ENCODE measurements around the gene PPP3CA. TPM values are rescaled to one million over a fixed set of nuclear protein-coding genes. Genes with fewer than 3 reads are reported as not detected.

PPP3CA gene
- 10 to 100 TPM; 24.6 to 25.9 TPM for total RNA-seq

GRCh38 chr4:101347267-101347556, at the start of gene PPP3CA:
Gene PPP3CA, minus strand, starts transcription at chr4:101347526.
- POLR2A ChIA-PET = no interaction called here
- CTCF ChIA-PET = interaction anchor here (1.1 kb wide), 1 partner anchor 23 kb away, joined by 3 read pairs; no protein-coding TSS in a partner anchor
- no peaks in the 10 kb centered on the region for H3K9me3 Mint-ChIP-seq
- no peak for DNase-seq
- peak within 1 kb of the TSS; percentile 92 for H3K27ac Mint-ChIP-seq
- peaks cover 46% of the 10 kb centered on the region for H3K27me3 Mint-ChIP-seq
- H3K4me1 Mint-ChIP-seq = peaks cover 34% of the 10 kb centered on the region
- peaks cover 8% of the 10 kb centered on the region for H3K36me3 Mint-ChIP-seq (ENCODE audit: low read depth)
- peak within 1 kb of the TSS; percentile 97 for H3K4me3 Mint-ChIP-seq

DNA sequence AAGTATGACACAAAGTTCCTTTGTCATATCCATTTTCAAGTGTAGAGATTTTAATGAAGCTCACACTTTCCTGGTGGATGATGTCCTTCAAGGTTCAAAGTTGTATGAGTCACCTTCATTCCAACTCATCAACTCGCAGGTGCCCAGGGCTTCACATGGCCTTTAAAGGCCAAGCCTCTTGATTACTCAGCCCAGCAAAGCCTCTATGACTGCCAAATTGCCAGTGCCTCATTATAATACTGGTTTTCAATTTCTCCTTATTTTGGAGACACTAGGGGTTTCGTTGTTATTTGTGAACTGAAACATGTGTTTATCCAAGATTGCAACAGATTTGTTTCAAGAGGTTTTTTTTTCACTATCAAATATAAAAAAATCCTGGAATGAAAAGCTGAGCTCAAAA, 45.9 kb upstream of the PPP3CA start:
- no peak overlapping the region for H3K4me3 Mint-ChIP-seq
- H3K36me3 Mint-ChIP-seq (ENCODE audit: low read depth) = no peaks in the 10 kb centered on the region
- no peaks in the 10 kb centered on the region for H3K4me1 Mint-ChIP-seq
- ChIA-PET POLR2A (no interaction called here), CTCF (interaction anchor here (0.6 to 1.1 kb wide), 2 partner anchors 9 to 76 kb away, joined by 3 read pairs; no protein-coding TSS in a partner anchor)
- peaks cover 2% of the 10 kb centered on the region for H3K9me3 Mint-ChIP-seq
- no peak overlapping the region for H3K27ac Mint-ChIP-seq
- no peak for DNase-seq
- peaks cover 14% of the 10 kb centered on the region for H3K27me3 Mint-ChIP-seq

- Mint-ChIP-seq H3K9me3 (peaks cover 8% of the 10 kb centered on the region), H3K27ac (no peak overlapping the region), H3K27me3 (peaks cover 35% of the 10 kb centered on the region), H3K4me1 (no peaks in the 10 kb centered on the region), H3K4me3 (no peak overlapping the region), H3K36me3 (ENCODE audit: low read depth) (no peaks in the 10 kb centered on the region)
- DNase-seq = no peak
- POLR2A ChIA-PET = no interaction called here
- CTCF ChIA-PET = interaction anchor here (0.6 to 0.8 kb wide), 4 partner anchors 23 to 848 kb away, joined by 3 to 6 read pairs (median 4); partner anchors contain the start of gene PPP3CA
Measured at GRCh38 chr4:101370663-101371210, 23.4 kb upstream of the PPP3CA start.

DNA sequence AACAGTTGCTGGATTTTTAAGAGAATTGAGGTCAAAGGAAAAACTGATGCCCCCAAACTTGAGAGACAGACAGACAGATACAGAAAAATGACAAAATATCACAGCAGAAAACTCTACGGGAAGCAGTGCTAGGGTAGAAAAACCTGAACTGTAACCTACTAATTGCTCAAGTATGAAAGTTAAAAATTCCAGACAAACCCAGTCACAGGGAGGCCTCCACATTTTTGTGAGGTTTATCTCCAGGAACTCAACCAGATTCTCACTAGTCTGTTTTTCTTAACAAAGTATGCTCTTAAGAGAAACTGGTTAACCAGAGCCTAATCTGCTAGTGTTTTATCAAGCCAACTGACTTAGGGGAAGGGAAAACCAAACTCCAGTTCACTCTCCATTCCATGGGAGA, 19.9 kb upstream of the PPP3CA start:
- H3K27me3 Mint-ChIP-seq = peaks cover 31% of the 10 kb centered on the region
- no peaks in the 10 kb centered on the region for H3K36me3 Mint-ChIP-seq (ENCODE audit: low read depth)
- H3K4me3 Mint-ChIP-seq = no peak overlapping the region
- peaks cover 12% of the 10 kb centered on the region for H3K9me3 Mint-ChIP-seq
- no peak for DNase-seq
- CTCF ChIA-PET = no interaction called here
- POLR2A ChIA-PET = no interaction called here
- H3K4me1 Mint-ChIP-seq = no peaks in the 10 kb centered on the region
- no peak overlapping the region for H3K27ac Mint-ChIP-seq

DNA sequence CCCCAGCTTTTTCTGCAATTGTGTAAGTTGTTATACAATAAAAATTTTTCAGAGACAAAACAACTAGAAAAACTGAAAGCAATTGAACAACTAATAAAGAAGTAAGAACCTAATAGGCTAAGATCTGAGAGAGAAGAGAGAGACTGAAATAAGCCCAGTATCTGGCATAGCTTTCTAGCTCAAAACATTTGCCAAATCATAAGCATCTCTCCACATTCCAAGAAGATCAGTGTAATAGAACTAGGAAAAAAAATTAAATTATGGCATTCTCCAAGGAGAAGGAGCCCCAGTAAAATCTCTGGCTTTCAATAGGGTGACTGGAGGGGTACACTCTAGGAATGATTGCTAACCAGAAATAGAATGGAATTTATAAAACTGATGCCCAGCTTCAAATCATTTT, 19.0 kb upstream of the PPP3CA start:
- no peaks in the 10 kb centered on the region for H3K4me1 Mint-ChIP-seq
- peaks cover 9% of the 10 kb centered on the region for H3K9me3 Mint-ChIP-seq
- H3K36me3 Mint-ChIP-seq (ENCODE audit: low read depth) = no peaks in the 10 kb centered on the region
- H3K27me3 Mint-ChIP-seq = peaks cover 25% of the 10 kb centered on the region
- CTCF ChIA-PET = interaction anchor here (0.6 kb wide), 2 partner anchors 18 to 173 kb away, joined by 3 read pairs; no protein-coding TSS in a partner anchor
- DNase-seq = no peak
- no peak overlapping the region for H3K27ac Mint-ChIP-seq
- no peak overlapping the region for H3K4me3 Mint-ChIP-seq
- POLR2A ChIA-PET = no interaction called here

DNA sequence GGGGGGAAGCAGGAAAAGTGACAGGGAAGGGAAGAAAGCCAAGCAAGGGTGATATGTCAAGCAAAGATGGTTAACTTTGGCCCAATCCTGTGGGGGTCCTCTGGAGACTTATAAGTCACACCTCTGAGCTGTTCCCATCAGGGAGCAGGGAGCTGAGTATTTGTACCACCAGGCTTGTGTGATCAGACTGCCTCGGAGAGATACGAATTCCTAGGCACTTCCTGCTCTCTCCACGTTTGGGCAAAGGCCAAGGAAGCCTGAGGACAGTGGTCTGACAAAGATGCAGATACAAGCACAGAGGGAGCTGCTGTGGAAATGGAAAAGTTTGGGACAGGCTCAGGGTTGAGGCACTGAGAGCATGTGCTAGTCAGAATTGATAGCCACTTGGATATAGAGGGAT, 10.4 kb upstream of the PPP3CA start:
- Mint-ChIP-seq H3K4me3 (no peak overlapping the region), H3K27ac (no peak overlapping the region), H3K4me1 (no peaks in the 10 kb centered on the region), H3K9me3 (no peaks in the 10 kb centered on the region), H3K27me3 (peaks cover 34% of the 10 kb centered on the region), H3K36me3 (ENCODE audit: low read depth) (no peaks in the 10 kb centered on the region)
- CTCF ChIA-PET = no interaction called here
- POLR2A ChIA-PET = no interaction called here
- no peak for DNase-seq

DNA sequence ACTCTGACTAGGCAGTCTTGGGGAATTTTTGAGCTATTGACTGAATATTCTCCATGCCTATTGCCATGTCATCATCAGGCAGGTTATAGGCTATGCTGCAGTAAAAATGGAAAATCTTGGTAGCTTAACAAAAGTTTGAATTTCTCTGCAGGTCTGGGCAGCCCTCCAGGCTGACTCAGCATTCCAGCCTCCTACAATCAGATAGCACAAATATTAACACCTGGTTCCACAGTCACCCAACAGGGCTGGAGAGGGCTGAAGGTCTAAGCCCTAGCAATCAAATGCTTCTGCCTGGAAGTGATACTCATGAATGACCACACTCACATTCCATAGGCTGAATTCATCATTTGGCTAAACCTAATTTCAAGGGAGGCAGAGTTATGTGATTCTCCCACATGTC, 9.6 kb upstream of the PPP3CA start:
- no peak for DNase-seq
- Mint-ChIP-seq H3K36me3 (ENCODE audit: low read depth) (no peaks in the 10 kb centered on the region), H3K4me1 (no peaks in the 10 kb centered on the region), H3K27ac (no peak overlapping the region), H3K9me3 (no peaks in the 10 kb centered on the region), H3K27me3 (peaks cover 34% of the 10 kb centered on the region), H3K4me3 (no peak overlapping the region)
- CTCF ChIA-PET = no interaction called here
- POLR2A ChIA-PET = no interaction called here

- ChIA-PET CTCF (no interaction called here), POLR2A (no interaction called here)
- Mint-ChIP-seq H3K36me3 (ENCODE audit: low read depth) (no peaks in the 10 kb centered on the region), H3K4me1 (no peaks in the 10 kb centered on the region), H3K4me3 (no peak overlapping the region), H3K27me3 (peaks cover 38% of the 10 kb centered on the region), H3K27ac (no peak overlapping the region), H3K9me3 (no peaks in the 10 kb centered on the region)
- no peak for DNase-seq
Measured at GRCh38 chr4:101355767-101356702, 8.7 kb upstream of the PPP3CA start.

DNA sequence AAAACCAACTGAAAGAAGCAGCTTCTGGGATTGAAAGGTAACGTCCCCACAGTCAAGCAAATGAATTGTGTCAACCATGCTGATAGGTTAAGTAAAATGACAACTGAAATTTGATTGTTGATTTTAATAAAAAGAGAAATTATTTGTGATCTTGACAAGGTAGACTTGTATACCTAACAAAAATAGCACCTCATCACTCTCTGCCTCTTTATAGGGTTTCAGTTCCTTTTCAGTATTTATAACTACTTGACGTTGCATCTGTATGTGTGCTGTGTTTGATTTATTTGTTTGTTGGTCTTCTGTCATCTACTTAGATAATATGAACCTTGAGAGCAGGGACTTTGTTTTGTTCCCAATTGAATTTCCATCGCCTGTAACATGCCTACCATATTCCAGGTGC, 7.9 kb upstream of the PPP3CA start:
- CTCF ChIA-PET = no interaction called here
- POLR2A ChIA-PET = no interaction called here
- Mint-ChIP-seq H3K27me3 (peaks cover 43% of the 10 kb centered on the region), H3K36me3 (ENCODE audit: low read depth) (no peaks in the 10 kb centered on the region), H3K27ac (no peak overlapping the region), H3K9me3 (no peaks in the 10 kb centered on the region), H3K4me3 (no peak overlapping the region), H3K4me1 (no peaks in the 10 kb centered on the region)
- DNase-seq = no peak

DNA sequence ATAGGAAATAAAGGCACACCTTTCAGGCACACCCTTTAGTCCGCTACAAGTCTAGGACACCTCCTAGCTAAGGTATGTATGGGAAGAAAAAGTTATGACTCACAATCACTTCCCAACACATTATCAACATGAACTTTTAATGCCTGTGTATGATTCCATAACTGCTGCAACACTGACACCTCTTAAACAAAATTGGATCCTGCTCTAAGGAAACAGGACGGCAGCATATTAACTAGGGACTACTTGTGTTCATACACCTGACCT, 2.4 kb upstream of the PPP3CA start:
- CTCF ChIA-PET = interaction anchor here (1.4 kb wide), 2 partner anchors 13 to 23 kb away, joined by 3 to 4 read pairs; no protein-coding TSS in a partner anchor
- no peak for DNase-seq
- Mint-ChIP-seq H3K27ac (no peak overlapping the region), H3K27me3 (peaks cover 45% of the 10 kb centered on the region), H3K4me1 (peaks cover 21% of the 10 kb centered on the region), H3K36me3 (ENCODE audit: low read depth) (peaks cover 8% of the 10 kb centered on the region), H3K4me3 (no peak overlapping the region), H3K9me3 (no peaks in the 10 kb centered on the region)
- POLR2A ChIA-PET = no interaction called here

DNA sequence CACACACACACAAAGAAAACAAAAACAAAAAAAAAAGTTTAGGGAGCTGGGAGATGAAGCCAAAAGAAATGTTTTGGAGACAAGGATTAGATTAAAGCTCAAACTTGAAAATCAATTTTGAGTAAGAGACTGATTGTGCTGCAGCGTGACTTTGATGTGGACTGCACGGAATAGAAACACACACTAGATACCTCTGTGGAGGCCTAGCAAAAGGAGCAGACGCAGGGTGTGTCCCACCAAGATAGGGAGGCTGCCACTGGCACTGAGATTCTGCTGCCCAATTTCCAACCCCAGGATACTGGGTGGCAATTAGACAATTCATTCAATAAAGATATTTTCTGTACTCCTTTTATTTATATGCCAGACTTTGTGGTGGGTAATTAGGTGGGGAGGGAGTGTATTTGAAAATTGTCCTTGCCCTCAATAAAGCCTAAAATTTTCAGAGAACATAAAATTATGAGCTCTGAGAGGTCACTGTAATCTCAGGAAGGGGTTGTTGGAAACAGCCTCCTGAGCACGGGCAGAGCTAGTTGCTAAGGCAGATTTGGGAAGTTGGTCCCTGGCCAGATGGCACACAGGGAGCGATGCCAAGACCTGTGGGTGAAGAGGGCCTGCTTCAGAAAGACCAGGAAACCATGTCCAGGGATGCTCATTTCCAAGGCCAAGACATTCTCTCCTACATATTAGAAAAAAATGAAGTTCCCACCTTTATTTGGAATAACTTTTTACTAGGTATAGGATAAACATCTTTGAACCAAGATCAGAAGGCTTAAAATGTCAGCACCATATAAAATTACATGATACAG, 1.9 kb upstream of the PPP3CA start:
- no peak for DNase-seq
- Mint-ChIP-seq H3K4me3 (peak overlapping the region; percentile 97), H3K36me3 (ENCODE audit: low read depth) (peaks cover 8% of the 10 kb centered on the region), H3K9me3 (no peaks in the 10 kb centered on the region), H3K4me1 (peaks cover 25% of the 10 kb centered on the region), H3K27ac (peak overlapping the region; percentile 15), H3K27me3 (peaks cover 41% of the 10 kb centered on the region)
- ChIA-PET POLR2A (interaction anchor here (0.6 kb wide), 1 partner anchor 194 kb away, joined by 4 read pairs; no protein-coding TSS in a partner anchor), CTCF (interaction anchor here (1.4 kb wide), 2 partner anchors 13 to 23 kb away, joined by 3 to 4 read pairs; no protein-coding TSS in a partner anchor)

DNA sequence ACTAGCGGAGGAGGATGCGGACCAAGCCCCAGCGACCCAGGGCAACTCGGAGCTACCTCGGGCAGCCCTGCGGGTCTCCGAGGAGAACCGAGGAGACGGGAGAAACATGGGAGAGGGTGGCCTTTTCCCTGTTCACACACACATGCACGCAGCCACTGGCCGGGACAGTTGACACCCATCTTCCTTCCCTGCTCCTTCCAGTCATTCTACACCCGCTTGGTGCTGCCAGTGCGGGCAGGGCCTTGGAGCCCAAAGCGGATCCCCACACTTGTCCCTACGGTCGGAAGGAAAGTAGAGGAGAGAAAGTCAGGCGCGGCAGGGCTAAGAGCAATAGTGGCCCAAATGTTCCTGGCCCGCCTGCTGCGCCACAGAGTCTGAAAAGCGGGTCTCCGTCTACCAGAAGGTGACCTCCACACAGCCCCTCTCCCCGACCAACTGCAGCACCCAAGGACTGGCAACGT, 1.1 kb upstream of the PPP3CA start:
- ChIA-PET POLR2A (no interaction called here), CTCF (interaction anchor here (0.9 to 1.4 kb wide), 3 partner anchors 12 to 361 kb away, joined by 3 to 4 read pairs (median 3); no protein-coding TSS in a partner anchor)
- Mint-ChIP-seq H3K36me3 (ENCODE audit: low read depth) (peaks cover 8% of the 10 kb centered on the region), H3K4me1 (peaks cover 28% of the 10 kb centered on the region), H3K9me3 (no peaks in the 10 kb centered on the region), H3K27me3 (peaks cover 39% of the 10 kb centered on the region), H3K4me3 (peak overlapping the region; percentile 97), H3K27ac (peak overlapping the region; percentile 92)
- no peak for DNase-seq
